A549 (cell line): ENCODE data around the gene BCO1.

ENCODE experiments used
- ATOH8 ChIP-seq: fragments of 250-450 bp; sonication (Bioruptor Pico); IDR thresholded peaks from 2 replicates; pipeline ENCODE4 v1.5.0; 2020; ENCODE audit warnings: low read depth, mild to moderate bottlenecking, moderate library complexity
- CTCF ChIP-seq: fragments of >200 bp; sonication (Bioruptor Twin); formaldehyde crosslinking; IDR thresholded peaks from 3 replicates; pipeline ENCODE4 v1.5.1; 2016
- HDAC2 ChIP-seq: fragments of 200-600 bp; sonication (generic); IDR thresholded peaks from 2 replicates; pipeline ENCODE4 v1.6.1; 2016
- MAX ChIP-seq: IDR thresholded peaks from 2 replicates; pipeline ENCODE4 v1.6.1; 2012
- POLR2A ChIP-seq: IDR thresholded peaks from 2 replicates; pipeline ENCODE4 v1.6.1; 2012; ENCODE audit warnings: mild to moderate bottlenecking, low read length
- REST ChIP-seq: fragments of 200-600 bp; sonication (generic); IDR thresholded peaks from 2 replicates; pipeline ENCODE4 v1.6.1; 2016; ENCODE audit warnings: antibody characterized with exemption, mild to moderate bottlenecking, moderate library complexity
- USF2 ChIP-seq: fragments of 450-650 bp; IDR thresholded peaks from 2 replicates; pipeline ENCODE4 v1.6.1; 2014; ENCODE audit warnings: antibody characterized with exemption

- TF ChIP-seq CTCF: no peak
- no peak for TF ChIP-seq REST
- no peak for TF ChIP-seq HDAC2
- no peak for TF ChIP-seq MAX
- TF ChIP-seq POLR2A: no peak
- no peak for TF ChIP-seq USF2
- no peak for TF ChIP-seq ATOH8
Measured at GRCh38 chr16:81239367-81240121, 1.1 kb downstream of the BCO1 start.
